Peyer's patch (tissue), 4 donors: ENCODE results near the gene POFUT1.

Experiments
- CTCF ChIP-seq, 6 experiments: fragments of 450-650 bp in 4 of 6; fragments of 200-600 bp in 2 of 6; sonication (generic) in 1 of 6; IDR thresholded peaks; one replicate each; pipeline ENCODE4 v1.5.1; 2017 to 2019; ENCODE audit warnings: antibody characterized with exemption in 6 of 6, mild to moderate bottlenecking in 3 of 6, moderate library complexity in 1 of 6
- POLR2A ChIP-seq, 2 donors: fragments of 450-650 bp; IDR thresholded peaks; one replicate each; pipeline ENCODE4 v1.5.1; 2017; ENCODE audit warnings: antibody characterized with exemption in 2 of 2, mild to moderate bottlenecking in 2 of 2, moderate library complexity in 2 of 2

GRCh38 chr20:32201977-32202363, 5.7 kb upstream of the POFUT1 start:
- TF ChIP-seq POLR2A (IDR thresholded peaks at IDR 0.05) (no peak), CTCF (IDR thresholded peaks at IDR 0.05) (no peak)
